Chondrocyte (in vitro differentiated cells): ENCODE data around the gene C1orf122. TPM values are rescaled to one million over a fixed set of nuclear protein-coding genes. Genes with fewer than 3 reads are reported as not detected.

Experiments
- DNase-seq: peaks from one replicate; pipeline ENCODE4 v3.0.0; 2021; ENCODE audit warnings: mixed read lengths, low spot score
- H3K27ac Mint-ChIP-seq: one replicate; pipeline ENCODE4 v1.8.0; 2021; ENCODE audit warnings: mild to moderate bottlenecking, moderate library complexity, mixed read lengths; ENCODE audit not compliant: unreplicated experiment
- H3K27me3 Mint-ChIP-seq: 2 replicates; pipeline ENCODE4 v1.8.0; 2021; ENCODE audit warnings: low read depth, mixed read lengths
- H3K36me3 Mint-ChIP-seq: 2 replicates; pipeline ENCODE4 v1.8.0; 2021; ENCODE audit warnings: low read depth, mixed read lengths
- H3K4me1 Mint-ChIP-seq: 2 replicates; pipeline ENCODE4 v1.8.0; 2021; ENCODE audit warnings: low read depth, mild to moderate bottlenecking, mixed read lengths
- H3K4me3 Mint-ChIP-seq: one replicate; pipeline ENCODE4 v1.8.0; 2021; ENCODE audit warnings: mild to moderate bottlenecking, moderate library complexity, mixed read lengths; ENCODE audit not compliant: unreplicated experiment
- H3K9me3 Mint-ChIP-seq: 2 replicates; pipeline ENCODE4 v1.8.0; 2021; ENCODE audit warnings: low read depth, mixed read lengths
- total RNA-seq: library from RNA; stranded (reverse); gene quantifications from 3 replicates; pipeline ENCODE4 v1.2.1, GENCODE V29; 2021
- TF ChIP-seq, protein P1 (sequence below): fragments of 200-600 bp; sonication (generic); IDR thresholded peaks from 2 replicates; pipeline ENCODE4 v1.5.0; 2021; ENCODE audit warnings: antibody characterized with exemption, mild to moderate bottlenecking, moderate library complexity

C1orf122 gene
- total RNA-seq, 1 donor from 2014 or later, result 76.1 TPM

DNA sequence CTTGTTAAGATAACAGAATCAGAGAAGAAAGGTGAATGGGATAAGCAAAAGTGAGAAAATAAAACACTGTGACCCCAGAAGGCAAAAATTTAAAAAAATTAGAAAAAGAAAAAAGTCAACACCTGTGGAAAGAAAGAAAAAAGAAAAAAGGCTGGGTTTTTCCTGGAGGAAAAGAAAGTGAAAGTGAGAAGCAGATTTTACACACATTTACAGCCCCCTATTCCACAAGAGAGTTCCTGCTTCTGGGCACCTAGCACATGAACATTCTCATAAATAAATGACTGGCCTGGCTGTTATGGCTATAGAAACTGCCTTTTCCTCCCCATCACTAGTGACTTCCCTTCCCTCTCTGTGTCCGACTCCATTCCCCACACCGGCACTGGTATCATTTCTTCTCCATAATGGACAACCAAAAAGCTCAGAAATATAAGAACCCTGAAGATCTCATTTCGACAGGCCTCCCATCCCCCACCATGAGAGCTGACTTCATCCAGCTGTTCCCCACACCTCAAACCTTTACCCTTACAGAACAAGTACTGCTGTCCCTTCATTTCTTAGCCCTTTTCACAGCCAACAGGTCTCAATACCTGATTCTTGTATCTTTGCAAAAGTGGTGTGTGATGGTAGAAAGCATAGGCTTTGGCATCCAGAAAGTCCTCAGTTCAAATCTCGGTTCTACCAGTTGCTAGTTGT is 39.2 kb downstream of the C1orf122 start:
- Mint-ChIP-seq H3K27ac (no peak overlapping the region), H3K9me3 (no peaks in the 10 kb centered on the region), H3K36me3 (no peaks in the 10 kb centered on the region), H3K27me3 (no peaks in the 10 kb centered on the region), H3K4me3 (no peak overlapping the region), H3K4me1 (peaks cover 12% of the 10 kb centered on the region)
- TF ChIP-seq, protein P1, sequence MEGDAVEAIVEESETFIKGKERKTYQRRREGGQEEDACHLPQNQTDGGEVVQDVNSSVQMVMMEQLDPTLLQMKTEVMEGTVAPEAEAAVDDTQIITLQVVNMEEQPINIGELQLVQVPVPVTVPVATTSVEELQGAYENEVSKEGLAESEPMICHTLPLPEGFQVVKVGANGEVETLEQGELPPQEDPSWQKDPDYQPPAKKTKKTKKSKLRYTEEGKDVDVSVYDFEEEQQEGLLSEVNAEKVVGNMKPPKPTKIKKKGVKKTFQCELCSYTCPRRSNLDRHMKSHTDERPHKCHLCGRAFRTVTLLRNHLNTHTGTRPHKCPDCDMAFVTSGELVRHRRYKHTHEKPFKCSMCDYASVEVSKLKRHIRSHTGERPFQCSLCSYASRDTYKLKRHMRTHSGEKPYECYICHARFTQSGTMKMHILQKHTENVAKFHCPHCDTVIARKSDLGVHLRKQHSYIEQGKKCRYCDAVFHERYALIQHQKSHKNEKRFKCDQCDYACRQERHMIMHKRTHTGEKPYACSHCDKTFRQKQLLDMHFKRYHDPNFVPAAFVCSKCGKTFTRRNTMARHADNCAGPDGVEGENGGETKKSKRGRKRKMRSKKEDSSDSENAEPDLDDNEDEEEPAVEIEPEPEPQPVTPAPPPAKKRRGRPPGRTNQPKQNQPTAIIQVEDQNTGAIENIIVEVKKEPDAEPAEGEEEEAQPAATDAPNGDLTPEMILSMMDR, result no peak
- no peak for DNase-seq

DNA sequence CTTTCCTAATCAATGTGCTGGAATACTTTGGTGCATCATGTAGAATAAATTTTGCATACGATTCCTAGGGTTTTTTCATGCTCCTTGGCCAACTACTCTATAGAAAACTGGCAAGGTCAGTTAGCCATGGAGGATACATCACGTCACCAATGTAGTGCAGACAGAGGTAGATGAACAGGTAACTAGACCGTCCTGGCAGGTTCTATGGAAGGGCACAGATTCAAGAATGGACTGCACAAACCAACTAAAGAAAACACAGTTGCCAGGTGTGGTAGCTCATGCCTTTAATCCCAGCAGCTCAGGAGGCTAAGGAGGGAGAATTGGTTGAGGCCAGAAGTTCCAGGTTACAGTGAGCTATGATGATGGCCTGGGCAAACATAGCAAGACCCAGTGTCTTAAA is 41.9 kb downstream of the C1orf122 start:
- no peak overlapping the region for H3K27ac Mint-ChIP-seq
- no peak for DNase-seq
- H3K4me1 Mint-ChIP-seq, result peaks cover 19% of the 10 kb centered on the region
- no peaks in the 10 kb centered on the region for H3K27me3 Mint-ChIP-seq
- H3K4me3 Mint-ChIP-seq, result no peak overlapping the region
- no peaks in the 10 kb centered on the region for H3K9me3 Mint-ChIP-seq
- H3K36me3 Mint-ChIP-seq, result no peaks in the 10 kb centered on the region
- TF ChIP-seq, protein P1, result no peak

DNA sequence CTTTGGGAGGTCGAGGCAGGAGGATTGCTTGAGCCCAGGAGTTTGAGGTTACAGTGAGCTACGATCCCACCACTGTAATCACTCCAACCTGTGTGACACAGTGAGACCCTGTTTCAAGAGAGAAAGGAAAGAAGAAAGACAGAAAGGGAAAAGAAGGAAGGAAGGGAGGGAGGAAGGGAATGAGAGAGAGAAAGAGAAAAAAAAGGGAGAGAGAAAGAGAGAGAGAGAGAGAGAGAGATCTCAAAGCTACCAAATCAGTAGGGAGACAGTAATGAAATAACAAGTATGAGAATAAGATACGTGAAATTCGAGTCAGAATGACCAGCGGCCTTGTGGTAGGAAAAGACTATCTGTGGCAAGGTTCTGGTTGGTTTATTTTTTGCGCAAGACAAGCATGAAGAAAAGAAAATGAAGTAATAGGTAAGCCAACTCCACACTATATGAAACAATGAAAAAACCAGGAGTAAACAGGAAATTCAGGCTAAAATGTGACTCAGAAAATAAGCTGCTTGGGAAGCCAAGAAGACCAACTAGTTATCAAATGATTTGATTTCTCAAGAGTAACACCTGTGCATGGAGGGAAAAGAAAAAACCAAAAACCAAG is 42.9 kb downstream of the C1orf122 start:
- TF ChIP-seq, protein P1, result no peak
- Mint-ChIP-seq H3K27me3 (no peaks in the 10 kb centered on the region), H3K9me3 (no peaks in the 10 kb centered on the region), H3K36me3 (no peaks in the 10 kb centered on the region), H3K27ac (no peak overlapping the region), H3K4me3 (no peak overlapping the region), H3K4me1 (peaks cover 11% of the 10 kb centered on the region)
- DNase-seq, result no peak

DNA sequence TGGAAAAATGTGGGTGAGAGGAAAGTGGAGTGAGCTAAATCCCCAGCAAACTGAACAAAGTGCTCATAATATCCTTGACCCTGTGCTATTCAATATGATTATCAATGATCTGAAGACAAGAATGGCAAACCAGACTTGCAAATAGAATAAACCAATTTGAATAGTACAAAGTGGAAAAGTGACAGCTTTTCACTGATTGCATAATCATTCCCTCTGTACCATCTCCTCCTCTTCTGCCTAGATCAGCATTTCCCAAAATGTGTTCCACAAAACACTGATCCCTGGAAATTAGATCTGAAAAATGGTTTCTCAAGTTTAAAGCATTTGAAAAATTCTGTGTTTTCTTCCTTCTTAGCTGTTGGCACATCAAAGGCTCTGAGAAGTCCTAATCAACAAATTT is 43.7 kb downstream of the C1orf122 start:
- Mint-ChIP-seq H3K27ac (no peak overlapping the region), H3K4me1 (peaks cover 11% of the 10 kb centered on the region), H3K27me3 (no peaks in the 10 kb centered on the region), H3K36me3 (no peaks in the 10 kb centered on the region), H3K9me3 (no peaks in the 10 kb centered on the region), H3K4me3 (no peak overlapping the region)
- TF ChIP-seq, protein P1, result no peak
- no peak for DNase-seq

DNA sequence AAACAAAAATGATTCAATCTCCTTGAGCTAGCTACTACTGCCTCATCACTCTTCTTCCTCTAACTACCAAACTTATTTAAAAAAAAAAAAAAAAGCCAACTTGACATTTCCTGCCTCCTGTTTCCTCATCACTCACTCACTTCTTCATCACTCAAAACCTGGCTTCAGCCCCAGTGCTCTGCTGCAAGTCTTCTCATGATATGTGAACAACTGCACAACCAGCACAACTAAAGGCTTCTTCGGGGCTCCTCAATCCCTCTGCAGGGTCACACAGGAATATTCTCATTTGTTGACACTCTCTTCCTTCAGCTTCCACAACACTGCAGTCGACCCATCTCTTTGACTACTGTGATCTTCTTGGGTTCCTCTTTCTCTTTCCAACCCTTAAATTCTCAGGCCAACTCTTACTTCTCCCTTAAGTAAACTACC is 44.2 kb downstream of the C1orf122 start:
- no peaks in the 10 kb centered on the region for H3K9me3 Mint-ChIP-seq
- no peak for DNase-seq
- H3K27me3 Mint-ChIP-seq, result no peaks in the 10 kb centered on the region
- H3K4me3 Mint-ChIP-seq, result no peak overlapping the region
- H3K4me1 Mint-ChIP-seq, result peaks cover 12% of the 10 kb centered on the region
- no peak overlapping the region for H3K27ac Mint-ChIP-seq
- no peaks in the 10 kb centered on the region for H3K36me3 Mint-ChIP-seq
- TF ChIP-seq, protein P1, result no peak
